Spleen (tissue), 11 donors: ENCODE results near the gene CDH13. TPM values are rescaled to one million over a fixed set of nuclear protein-coding genes. Genes with fewer than 3 reads are reported as not detected.

Source experiments
- DNase-seq: peaks from one replicate; pipeline ENCODE4 v3.0.0-alpha.2; 2020
- H3K27ac ChIP-seq, 8 donors: fragments of 200-600 bp; sonication (generic) in 7 of 8; 1 replicate in 4 of 8; 2 replicates in 4 of 8; pipeline versions ENCODE4 v1.5.0 to v1.8.0; 2016 to 2021; ENCODE audit warnings: inconsistent platforms in 4 of 8, mild to moderate bottlenecking in 4 of 8, moderate library complexity in 1 of 8
- H3K27me3 ChIP-seq, 7 donors: fragments of 200-600 bp; sonication (generic) in 6 of 7; replicated peaks in 1 of 7; 1 replicate in 4 of 7; 2 replicates in 3 of 7; pipeline versions ENCODE4 v1.5.0 to v1.8.0; 2016 to 2021; ENCODE audit warnings: inconsistent platforms in 3 of 7, mild to moderate bottlenecking in 1 of 7
- H3K36me3 ChIP-seq, 6 donors: fragments of 200-600 bp; sonication (generic) in 5 of 6; 1 replicate in 4 of 6; 2 replicates in 2 of 6; pipeline versions ENCODE4 v1.5.0 to v1.8.0; 2016 to 2021; ENCODE audit warnings: inconsistent platforms in 2 of 6
- H3K4me1 ChIP-seq, 6 donors: fragments of 200-600 bp; sonication (generic) in 5 of 6; 1 replicate in 3 of 6; 2 replicates in 3 of 6; pipeline versions ENCODE4 v1.5.0 to v1.8.0; 2016 to 2021; ENCODE audit warnings: inconsistent platforms in 3 of 6
- H3K4me3 ChIP-seq, 8 donors: fragments of 200-600 bp; sonication (generic) in 7 of 8; 1 replicate in 4 of 8; 2 replicates in 4 of 8; pipeline versions ENCODE4 v1.5.0 to v1.8.0; 2016 to 2021; ENCODE audit warnings: inconsistent platforms in 4 of 8, mild to moderate bottlenecking in 4 of 8, moderate library complexity in 2 of 8
- H3K9me3 ChIP-seq, 8 donors: fragments of 200-600 bp; sonication (generic) in 7 of 8; 1 replicate in 4 of 8; 2 replicates in 4 of 8; pipeline versions ENCODE4 v1.5.0 to v1.8.0; 2016 to 2021; ENCODE audit warnings: inconsistent platforms in 4 of 8
- POLR2A ChIP-seq, 3 donors: fragments of 450-650 bp; IDR thresholded peaks; one replicate each; pipeline ENCODE4 v1.5.1; 2017; ENCODE audit warnings: antibody characterized with exemption in 3 of 3, mild to moderate bottlenecking in 1 of 3
- POLR2AphosphoS5 ChIP-seq, 3 donors: sonication (generic); formaldehyde crosslinking; IDR thresholded peaks; one replicate each; pipeline ENCODE4 v1.5.1; 2017; ENCODE audit warnings: antibody characterized with exemption in 3 of 3
- WGBS, 5 donors: extraction: QIAGEN DNeasy Blood & Tissue Kit in 3 of 5; methylation state at CpG; one replicate each; pipeline versions ENCODE4 v1.1.5 to v1.1.7; 2013 to 2018; 5-methylcytosine and 5-hydroxymethylcytosine counted together
- intact Hi-C: fragments of 100-400 bp; cut with DNase I; formaldehyde crosslinking; loops from one replicate; pipeline ENCODE4 v1.15.0; 2023; ENCODE audit warnings: low total_unique reads
- polyA plus RNA-seq, 3 donors: library from polyadenylated mRNA; stranded (reverse); fragments of 200-250 nt; gene quantifications; one replicate each; pipeline ENCODE4 v1.2.1, GENCODE V29; 2013
- total RNA-seq, 7 donors: library from RNA; depleted of rRNA in 3 of 7; stranded (reverse); fragments of >200 nt in 3 of 7; fragmentation: NEBNext Ultra II Directional in 4 of 7; extraction: Animal tissue kit (Norgen Biotek cat#: 25700) in 4 of 7; gene quantifications; one replicate each; pipeline versions ENCODE4 v1.1.0 to v1.2.1, GENCODE V29; 2016 to 2021
- TF ChIP-seq, protein P1 (sequence below), 11 experiments: fragments of 200-600 bp in 7 of 11; fragments of 450-650 bp in 4 of 11; sonication (generic) in 4 of 11; IDR thresholded peaks in 8 of 11; conservative IDR thresholded peaks in 3 of 11; 1 replicate in 7 of 11; 2 replicates in 4 of 11; pipeline versions ENCODE4 v1.4.0 to v1.8.0; 2016 to 2021; ENCODE audit warnings: antibody characterized with exemption in 11 of 11, inconsistent platforms in 4 of 11, mild to moderate bottlenecking in 1 of 11
- donor health status: healthy with polysubstance abuse.
- donor health status: DM: no; HTN: no; CAD: no; lungs with moderate emphysema.
- donor health status: DM: no; HTN: no; CAD: no.
- donor health status: Bipolar disorder and iron deficiency.
- donor health status: healthy.
- donor health status: DM: no; HTN: no; CAD: no.
- donor health status: DM: yes; HTN: yes; CAD: no.

The CDH13 gene
- total and polyA plus RNA-seq, 10 donors: 0.13 to 4.6 (median 1.1) TPM

DNA sequence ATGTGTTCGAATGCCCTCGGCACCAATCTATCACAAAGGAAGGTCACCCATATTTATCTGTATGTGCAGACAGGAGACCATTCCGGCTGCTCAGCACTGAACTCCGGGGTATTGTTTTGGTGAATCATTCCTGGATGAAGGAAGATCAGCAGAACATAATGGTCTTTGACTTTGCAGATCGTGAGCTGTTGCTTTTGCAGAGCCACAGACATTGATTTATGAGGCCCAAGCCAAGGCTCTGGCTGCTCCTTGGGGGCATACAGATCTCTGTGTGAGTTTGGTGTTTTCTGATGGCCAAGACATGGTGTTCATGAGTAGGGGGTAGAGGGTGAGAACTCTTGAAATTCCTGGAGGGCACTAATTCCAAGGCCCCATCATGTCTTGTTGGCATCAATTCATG is 722.2 kb downstream of the CDH13 start:
- 68 to 82% (median 76%) methylated on average over 5 of the region's 5 CpGs for WGBS, 5 donors
- H3K9me3 ChIP-seq: no peaks in the 10 kb centered on the region
- H3K4me3 ChIP-seq: no peak overlapping the region
- no peaks in the 10 kb centered on the region for H3K36me3 ChIP-seq
- H3K27ac ChIP-seq: no peak overlapping the region
- no peak for DNase-seq
- H3K4me1 ChIP-seq: no peaks in the 10 kb centered on the region
- TF ChIP-seq, protein P1, sequence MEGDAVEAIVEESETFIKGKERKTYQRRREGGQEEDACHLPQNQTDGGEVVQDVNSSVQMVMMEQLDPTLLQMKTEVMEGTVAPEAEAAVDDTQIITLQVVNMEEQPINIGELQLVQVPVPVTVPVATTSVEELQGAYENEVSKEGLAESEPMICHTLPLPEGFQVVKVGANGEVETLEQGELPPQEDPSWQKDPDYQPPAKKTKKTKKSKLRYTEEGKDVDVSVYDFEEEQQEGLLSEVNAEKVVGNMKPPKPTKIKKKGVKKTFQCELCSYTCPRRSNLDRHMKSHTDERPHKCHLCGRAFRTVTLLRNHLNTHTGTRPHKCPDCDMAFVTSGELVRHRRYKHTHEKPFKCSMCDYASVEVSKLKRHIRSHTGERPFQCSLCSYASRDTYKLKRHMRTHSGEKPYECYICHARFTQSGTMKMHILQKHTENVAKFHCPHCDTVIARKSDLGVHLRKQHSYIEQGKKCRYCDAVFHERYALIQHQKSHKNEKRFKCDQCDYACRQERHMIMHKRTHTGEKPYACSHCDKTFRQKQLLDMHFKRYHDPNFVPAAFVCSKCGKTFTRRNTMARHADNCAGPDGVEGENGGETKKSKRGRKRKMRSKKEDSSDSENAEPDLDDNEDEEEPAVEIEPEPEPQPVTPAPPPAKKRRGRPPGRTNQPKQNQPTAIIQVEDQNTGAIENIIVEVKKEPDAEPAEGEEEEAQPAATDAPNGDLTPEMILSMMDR (IDR thresholded peaks at IDR 0.05 in 8 of 11, conservative IDR thresholded peaks at IDR 0.05 in 3 of 11): no peak
- TF ChIP-seq POLR2AphosphoS5 (IDR thresholded peaks at IDR 0.05): no peak
- TF ChIP-seq POLR2A (IDR thresholded peaks at IDR 0.05): no peak
- intact Hi-C loops: no loop called here
- H3K27me3 ChIP-seq: no peaks in the 10 kb centered on the region

- TF ChIP-seq POLR2AphosphoS5 (IDR thresholded peaks at IDR 0.05) (no peak), POLR2A (IDR thresholded peaks at IDR 0.05) (no peak)
- TF ChIP-seq, protein P1 (IDR thresholded peaks at IDR 0.05 in 8 of 11, conservative IDR thresholded peaks at IDR 0.05 in 3 of 11): no peak
- Histone ChIP-seq H3K27me3 (no peaks in the 10 kb centered on the region), H3K4me3 (no peak overlapping the region), H3K9me3 (no peaks in the 10 kb centered on the region), H3K36me3 (no peaks in the 10 kb centered on the region), H3K27ac (no peak overlapping the region), H3K4me1 (no peaks in the 10 kb centered on the region)
- 74 to 82% (median 76%) methylated on average over 5 of the region's 5 CpGs for WGBS, 5 donors
- intact Hi-C loops: no loop called here
- no peak for DNase-seq
These were observed 723.7 kb downstream of the CDH13 start for GRCh38 chr16:83350481-83350880.

- no peaks in the 10 kb centered on the region for H3K4me1 ChIP-seq
These were observed 725.1 kb downstream of the CDH13 start for GRCh38 chr16:83351846-83352245.

GRCh38 chr16:83353241-83353640 is 726.5 kb downstream of the CDH13 start:
- H3K27me3 ChIP-seq: no peaks in the 10 kb centered on the region
- no peak overlapping the region for H3K4me3 ChIP-seq
- intact Hi-C loops: no loop called here
- no peaks in the 10 kb centered on the region for H3K9me3 ChIP-seq
- H3K27ac ChIP-seq: no peak overlapping the region
- no peak for TF ChIP-seq POLR2AphosphoS5 (IDR thresholded peaks at IDR 0.05)
- no peak for TF ChIP-seq POLR2A (IDR thresholded peaks at IDR 0.05)
- TF ChIP-seq, protein P1 (IDR thresholded peaks at IDR 0.05 in 8 of 11, conservative IDR thresholded peaks at IDR 0.05 in 3 of 11): no peak
- 78 to 91% (median 88%) methylated on average over 3 of the region's 3 CpGs for WGBS, 5 donors
- no peaks in the 10 kb centered on the region for H3K36me3 ChIP-seq
- no peak for DNase-seq
- H3K4me1 ChIP-seq: no peaks in the 10 kb centered on the region

More at GRCh38 chr16:83351846-83352245, 725.1 kb downstream of the CDH13 start:
- no peaks in the 10 kb centered on the region for H3K27me3 ChIP-seq
- H3K36me3 ChIP-seq: no peaks in the 10 kb centered on the region
- 57 to 75% (median 60%) methylated on average over 2 of the region's 2 CpGs for WGBS, 5 donors
- intact Hi-C loops: no loop called here
- no peak for TF ChIP-seq POLR2AphosphoS5 (IDR thresholded peaks at IDR 0.05)
- no peak for TF ChIP-seq POLR2A (IDR thresholded peaks at IDR 0.05)
- TF ChIP-seq, protein P1 (IDR thresholded peaks at IDR 0.05 in 8 of 11, conservative IDR thresholded peaks at IDR 0.05 in 3 of 11): no peak
- no peaks in the 10 kb centered on the region for H3K9me3 ChIP-seq
- H3K27ac ChIP-seq: no peak overlapping the region
- DNase-seq: no peak
- H3K4me3 ChIP-seq: no peak overlapping the region
